C4-2B (cell line): ENCODE data around the gene WDR90.

ENCODE experiments used
- CTCF ChIP-seq: fragments of 450-650 bp; conservative IDR thresholded peaks from 2 replicates; pipeline ENCODE4 v1.5.1; 2017; ENCODE audit warnings: mild to moderate bottlenecking
- ZFX ChIP-seq: fragments of 450-650 bp; IDR thresholded peaks from 2 replicates; pipeline ENCODE4 v1.6.1; 2017

- no peak for TF ChIP-seq CTCF
- TF ChIP-seq ZFX, result no peak
Observed at GRCh38 chr16:693766-694165, 44.6 kb downstream of the WDR90 start.
